Activated B cell treated with CpG ODN at 0.5 μM for 24 hours (primary cell): ENCODE measurements around the gene NDUFS2. TPM values are rescaled to one million over a fixed set of nuclear protein-coding genes. Genes with fewer than 3 reads are reported as not detected.
A peak's percentile ranks its signal among the peaks of the same experiment; 100 is the strongest.
"Not testable (repeated sequence)": the region's sequence is repeated elsewhere in the genome, so short reads cannot be mapped to it uniquely, and the experiment has no call there.

Experiments used
- ATAC-seq: fragments of 200-7000 bp; cut with Tn5 transposase; one replicate; pipeline ENCODE4 v1.10.0; 2021; ENCODE audit warnings: low read depth, mild to moderate bottlenecking, moderate library complexity
- CTCF ChIA-PET: fragments of 350-600 bp; sonication (Branson Sonifier 250); formaldehyde crosslinking; loops from one replicate; lab custom pipeline; 2021; ENCODE audit warnings: antibody characterized with exemption; lab: Charles Lee
- POLR2A ChIA-PET: fragments of 350-600 bp; sonication (Branson Sonifier 250); formaldehyde crosslinking; loops from one replicate; lab custom pipeline; 2021; ENCODE audit warnings: antibody characterized with exemption; lab: Charles Lee
- DNase-seq: peaks from one replicate; pipeline ENCODE4 v3.0.0; 2022
- H3K27ac Mint-ChIP-seq: one replicate; pipeline ENCODE4 v1.8.0; 2020; ENCODE audit warnings: mixed read lengths
- H3K27me3 Mint-ChIP-seq: one replicate; pipeline ENCODE4 v1.8.0; 2021; ENCODE audit warnings: mixed read lengths
- H3K36me3 Mint-ChIP-seq: one replicate; pipeline ENCODE4 v1.8.0; 2021; ENCODE audit warnings: low read depth, mixed read lengths
- H3K4me1 Mint-ChIP-seq: one replicate; pipeline ENCODE4 v1.8.0; 2021; ENCODE audit warnings: mixed read lengths
- H3K4me3 Mint-ChIP-seq: one replicate; pipeline ENCODE4 v1.8.0; 2020; ENCODE audit warnings: mild to moderate bottlenecking, mixed read lengths
- H3K9me3 Mint-ChIP-seq: one replicate; pipeline ENCODE4 v1.8.0; 2020; ENCODE audit warnings: mixed read lengths
- CTCF ChIP-seq: fragments of 200-600 bp; IDR thresholded peaks from one replicate; pipeline ENCODE4 v1.8.0; 2022; ENCODE audit warnings: antibody characterized with exemption, mild to moderate bottlenecking
- intact Hi-C: fragments of 100-400 bp; cut with micrococcal nuclease; formaldehyde crosslinking; loops from one replicate; pipeline ENCODE4 v1.15.1; 2024
- total RNA-seq: library from RNA; stranded (reverse); gene quantifications from 2 replicates; pipeline ENCODE4 v1.2.3, GENCODE V29; 2022

NDUFS2 gene
- total RNA-seq, 1 donor from 2014 or later, result 73.9 TPM

GRCh38 chr1:161250829-161251228 lies 48.7 kb downstream of the NDUFS2 start:
- no peak for DNase-seq
- ChIA-PET CTCF (no interaction called here), POLR2A (no interaction called here)
- H3K9me3 Mint-ChIP-seq, result peaks cover 6% of the 10 kb centered on the region
- H3K4me1 Mint-ChIP-seq, result no peaks in the 10 kb centered on the region
- H3K27ac Mint-ChIP-seq, result no peak overlapping the region
- intact Hi-C loops, result no loop called here
- H3K36me3 Mint-ChIP-seq, result no peaks in the 10 kb centered on the region
- H3K27me3 Mint-ChIP-seq, result peaks cover 17% of the 10 kb centered on the region
- no peak overlapping the region for H3K4me3 Mint-ChIP-seq
- TF ChIP-seq CTCF, result no peak
- ATAC-seq, result no peak

- ChIA-PET POLR2A (no interaction called here), CTCF (no interaction called here)
- no peaks in the 10 kb centered on the region for H3K4me1 Mint-ChIP-seq
- DNase-seq (no peak), ATAC-seq (no peak)
- H3K4me3 Mint-ChIP-seq, result no peak overlapping the region
- H3K36me3 Mint-ChIP-seq, result no peaks in the 10 kb centered on the region
- H3K9me3 Mint-ChIP-seq, result peaks cover 10% of the 10 kb centered on the region
- H3K27ac Mint-ChIP-seq, result no peak overlapping the region
- no peak for TF ChIP-seq CTCF
- H3K27me3 Mint-ChIP-seq, result peaks cover 22% of the 10 kb centered on the region
- intact Hi-C loops, result no loop called here
These were observed 49.4 kb downstream of the NDUFS2 start for GRCh38 chr1:161251579-161251978.

- H3K4me3 Mint-ChIP-seq, POLR2A ChIA-PET, intact Hi-C loops, H3K36me3 Mint-ChIP-seq, DNase-seq, H3K27ac Mint-ChIP-seq, CTCF ChIA-PET, ATAC-seq: not testable (repeated sequence)
- H3K9me3 Mint-ChIP-seq, result peaks cover 18% of the 10 kb centered on the region
- peaks cover 49% of the 10 kb centered on the region for H3K27me3 Mint-ChIP-seq
- H3K4me1 Mint-ChIP-seq, result peaks cover 16% of the 10 kb centered on the region
These were observed 53.1 kb downstream of the NDUFS2 start for GRCh38 chr1:161255302-161255701.

- H3K4me3 Mint-ChIP-seq, ATAC-seq, CTCF ChIA-PET, H3K27ac Mint-ChIP-seq, DNase-seq, H3K36me3 Mint-ChIP-seq, intact Hi-C loops, POLR2A ChIA-PET: not testable (repeated sequence)
- peaks cover 18% of the 10 kb centered on the region for H3K9me3 Mint-ChIP-seq
- H3K27me3 Mint-ChIP-seq, result peaks cover 53% of the 10 kb centered on the region
- peaks cover 22% of the 10 kb centered on the region for H3K4me1 Mint-ChIP-seq
These were observed 53.9 kb downstream of the NDUFS2 start for GRCh38 chr1:161255955-161256520.

GRCh38 chr1:161257109-161257508 lies 54.9 kb downstream of the NDUFS2 start:
- ATAC-seq, POLR2A ChIA-PET, H3K4me3 Mint-ChIP-seq, intact Hi-C loops, H3K36me3 Mint-ChIP-seq, H3K27ac Mint-ChIP-seq, DNase-seq: not testable (repeated sequence)
- peaks cover 30% of the 10 kb centered on the region for H3K4me1 Mint-ChIP-seq
- CTCF ChIA-PET, result interaction anchor here (1.5 kb wide), 1 partner anchor 34 kb away, joined by 3 read pairs; no protein-coding TSS in a partner anchor
- peaks cover 53% of the 10 kb centered on the region for H3K27me3 Mint-ChIP-seq
- H3K9me3 Mint-ChIP-seq, result peaks cover 18% of the 10 kb centered on the region

GRCh38 chr1:161258439-161259344 lies 56.5 kb downstream of the NDUFS2 start, which contains the start of gene PCP4L1:
TSS of gene PCP4L1 (plus strand) at chr1:161258745. CDS start at chr1:161258975, 230 bp downstream.
- no peak for TF ChIP-seq CTCF
- peak; percentile 86 for ATAC-seq
- POLR2A ChIA-PET, result interaction anchor here (0.6 to 1.3 kb wide), 3 partner anchors 9 to 55 kb away, joined by 3 to 4 read pairs (median 3); no protein-coding TSS in a partner anchor
- intact Hi-C loops, result no loop called here
- peak; percentile 26 for DNase-seq
- H3K4me1 Mint-ChIP-seq, result peaks cover 30% of the 10 kb centered on the region
- peaks cover 18% of the 10 kb centered on the region for H3K9me3 Mint-ChIP-seq
- peaks cover 8% of the 10 kb centered on the region for H3K36me3 Mint-ChIP-seq
- H3K27ac Mint-ChIP-seq, result no peak within 1 kb of the TSS
- peak within 1 kb of the TSS; percentile 73 for H3K4me3 Mint-ChIP-seq
- CTCF ChIA-PET, result interaction anchor here (1.2 kb wide), 1 partner anchor 68 kb away, joined by 4 read pairs; no protein-coding TSS in a partner anchor
- H3K27me3 Mint-ChIP-seq, result peaks cover 57% of the 10 kb centered on the region
